GM21717 (cell line): Measurements from ENCODE around the gene LYZL1.
"Not testable (repeated sequence)": the region's sequence is repeated elsewhere in the genome, so short reads cannot be mapped to it uniquely, and the experiment has no call there.

Experiments
- ATAC-seq: cut with Tn5 transposase; IDR thresholded peaks from one replicate; pipeline ENCODE4 v1.9.1; 2021; ENCODE audit warnings: mild to moderate bottlenecking, moderate library complexity; ENCODE audit not compliant: unreplicated experiment

LYZL1 gene

DNA sequence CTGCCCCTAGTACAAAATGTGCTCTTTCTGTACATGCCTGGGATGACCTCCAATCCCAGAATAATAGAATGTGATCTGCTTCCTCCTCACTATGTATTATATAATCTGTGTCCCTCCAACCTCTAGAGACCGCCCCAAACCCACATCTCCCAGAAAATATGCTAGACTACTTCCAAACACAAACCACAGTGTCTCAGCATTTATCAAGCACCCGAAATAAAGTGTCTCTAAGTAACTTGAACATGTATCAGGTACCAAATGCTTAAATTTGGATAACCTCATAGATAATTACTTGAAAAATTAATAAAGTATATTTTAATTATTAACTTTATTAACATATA lies 16.1 kb downstream of the LYZL1 start:
- ATAC-seq, result no peak

DNA sequence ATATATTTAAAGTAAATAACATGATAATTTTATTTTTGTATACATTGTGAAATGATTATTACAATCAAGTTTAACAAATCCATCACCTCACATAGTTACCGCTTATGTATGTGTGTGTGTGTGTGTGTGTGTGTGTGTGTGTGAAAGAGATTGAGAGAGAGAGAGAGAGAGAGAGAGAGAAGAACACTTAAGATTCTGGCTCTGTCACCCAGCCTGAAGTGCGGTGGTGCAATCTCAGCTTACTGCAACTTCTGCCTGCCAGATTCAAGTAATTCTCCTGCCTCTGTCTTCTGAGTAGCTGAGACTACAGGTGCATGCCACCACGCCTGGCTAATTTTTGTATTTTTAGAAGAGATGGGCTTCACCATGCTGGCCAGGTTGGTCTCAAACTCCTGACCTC lies 17.8 kb downstream of the LYZL1 start:
- ATAC-seq, result no peak

DNA sequence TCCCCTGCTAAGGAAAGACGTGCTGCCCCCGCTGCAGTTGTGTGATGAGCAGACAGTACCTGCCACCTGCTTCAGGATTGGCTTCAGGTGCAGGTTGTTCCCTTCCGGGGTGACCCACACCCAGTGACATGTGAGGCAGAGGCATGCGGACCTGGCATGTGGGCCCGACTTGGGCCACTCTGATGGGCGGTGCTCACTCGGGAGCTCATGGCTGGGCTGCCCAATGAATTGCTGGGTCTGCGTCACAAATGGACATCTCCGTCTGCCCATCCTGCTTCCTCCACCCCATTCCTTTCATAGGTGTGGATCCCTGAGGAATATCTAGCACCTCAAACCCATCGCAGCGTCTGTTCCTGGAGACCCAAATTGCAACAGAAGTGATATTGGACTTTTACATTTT lies 19.3 kb downstream of the LYZL1 start:
- ATAC-seq, result not testable (repeated sequence)

DNA sequence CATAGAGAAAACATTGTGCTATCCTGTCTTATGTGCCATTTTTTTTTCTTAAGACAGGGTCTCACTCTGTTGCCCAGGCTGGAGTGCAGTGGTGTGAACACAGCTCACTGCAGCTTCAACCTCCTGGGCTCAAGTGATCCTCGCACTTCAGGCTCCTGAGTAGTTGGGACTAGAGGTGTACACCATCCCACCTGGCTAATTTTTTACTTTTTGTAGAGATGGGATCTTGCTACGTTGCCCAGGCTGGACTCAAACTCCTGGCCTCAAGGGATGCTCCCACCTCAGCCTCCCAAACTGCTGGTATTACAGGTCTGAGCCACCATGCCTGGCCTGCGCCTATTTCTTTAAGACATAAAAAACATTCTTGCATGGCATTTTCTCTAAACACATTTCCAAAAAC lies 20.6 kb downstream of the LYZL1 start:
- ATAC-seq, result no peak

DNA sequence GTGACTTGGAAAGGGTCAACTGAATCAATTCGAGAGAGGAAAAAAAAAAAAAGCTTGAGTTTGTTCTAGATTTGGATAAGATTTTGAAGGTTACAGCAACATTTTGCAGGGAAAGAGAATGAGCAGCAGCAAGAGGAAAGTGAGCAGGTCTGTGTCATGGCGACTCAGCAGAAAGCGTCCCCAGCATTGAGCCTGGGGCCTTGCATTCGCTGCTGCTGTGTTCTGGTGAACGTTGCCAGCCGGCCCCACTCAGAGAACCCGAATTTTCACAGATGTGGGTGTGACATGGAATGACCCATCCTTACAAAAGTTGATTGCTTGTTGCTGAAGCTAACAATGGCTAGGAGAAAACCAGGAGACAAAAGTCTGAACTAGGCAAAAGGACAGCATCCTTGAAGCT lies 21.6 kb downstream of the LYZL1 start:
- ATAC-seq, result not testable (repeated sequence)

DNA sequence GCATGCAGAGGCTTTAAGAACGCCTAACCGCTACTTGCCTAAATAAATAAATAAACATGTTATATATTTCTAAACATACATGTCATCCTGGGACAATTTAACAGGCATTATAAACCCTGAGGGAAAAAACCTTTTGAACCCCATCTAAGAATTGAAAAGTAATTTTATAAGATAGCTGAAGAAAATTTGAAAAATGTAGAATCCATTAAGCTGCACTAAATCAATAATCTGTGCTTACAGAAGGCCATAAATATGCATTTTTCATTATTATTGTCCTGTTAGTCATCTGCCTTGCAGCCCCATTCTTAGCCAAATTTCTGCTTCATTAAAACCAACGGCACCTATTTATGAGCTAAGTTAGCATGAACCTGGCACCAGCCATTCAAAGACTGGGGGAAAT lies 24.2 kb downstream of the LYZL1 start:
- ATAC-seq, result no peak

GRCh38 chr10:29314726-29315125 lies 25.9 kb downstream of the LYZL1 start:
- ATAC-seq, result no peak

DNA sequence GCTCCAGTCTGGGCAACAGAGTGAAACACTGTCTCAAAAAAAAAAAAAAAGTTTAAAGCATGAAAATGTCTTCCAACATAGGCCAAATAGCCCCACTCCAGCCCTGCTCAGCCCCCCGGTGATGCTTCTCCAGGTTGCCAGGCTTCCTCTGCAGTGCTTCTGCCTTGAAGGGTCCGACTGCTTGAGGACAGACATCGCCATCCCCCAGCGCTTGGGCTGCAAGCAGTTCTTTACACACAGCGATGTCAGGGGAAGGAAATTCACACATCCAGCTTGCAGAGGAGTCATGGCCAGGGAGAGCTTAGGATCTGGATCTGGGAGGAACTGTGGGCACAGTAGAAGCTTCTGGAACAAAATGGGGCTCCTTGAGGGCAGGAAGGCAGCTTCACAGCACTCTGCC lies 26.9 kb downstream of the LYZL1 start:
- no peak for ATAC-seq

GRCh38 chr10:29316308-29317026 lies 27.6 kb downstream of the LYZL1 start:
- no peak for ATAC-seq

DNA sequence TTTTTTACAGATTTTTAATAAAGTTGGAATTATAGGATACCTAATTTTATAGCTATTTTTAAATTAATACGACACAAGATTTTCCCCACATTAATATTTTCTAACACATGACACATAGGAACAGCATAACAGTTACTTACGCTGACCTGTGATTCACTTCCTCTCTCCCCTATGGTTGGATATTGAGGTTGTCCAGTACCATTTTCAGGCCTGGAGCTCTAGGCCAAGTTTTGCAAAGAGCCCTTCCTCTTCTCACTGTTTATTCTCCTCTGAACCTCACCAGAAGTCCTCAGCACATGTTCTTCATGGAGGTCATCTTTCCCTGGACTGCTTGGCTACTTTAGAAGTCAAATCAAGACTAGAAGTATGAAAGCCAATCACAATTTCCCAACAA lies 28.2 kb downstream of the LYZL1 start:
- no peak for ATAC-seq

GRCh38 chr10:29317423-29318021 lies 28.7 kb downstream of the LYZL1 start:
- ATAC-seq, result no peak

- ATAC-seq, result not testable (repeated sequence)
Observed at GRCh38 chr10:29318141-29319071, 29.5 kb downstream of the LYZL1 start.

GRCh38 chr10:29319205-29319781 lies 30.4 kb downstream of the LYZL1 start:
- no peak for ATAC-seq

DNA sequence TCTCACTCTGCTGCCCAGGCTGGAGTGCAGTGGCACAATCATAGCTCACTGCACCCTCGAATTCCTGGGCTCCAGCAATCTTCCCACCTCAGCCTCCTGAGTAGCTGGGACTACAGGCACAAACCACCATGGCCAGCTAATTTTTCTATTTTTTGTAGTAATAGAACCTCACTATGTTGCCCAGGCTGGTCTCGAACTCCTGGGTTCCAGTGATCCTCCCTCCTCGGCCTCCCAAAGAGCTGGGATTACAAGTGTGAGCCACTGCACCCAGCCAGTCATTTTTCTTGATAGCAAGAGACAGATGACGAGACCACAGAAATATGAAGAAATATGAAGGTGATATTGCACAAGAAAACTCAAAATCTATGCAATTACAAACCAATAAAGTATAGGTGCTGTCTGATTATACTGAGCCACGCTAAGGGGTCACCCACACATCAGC lies 31.8 kb downstream of the LYZL1 start:
- ATAC-seq, result not testable (repeated sequence)

DNA sequence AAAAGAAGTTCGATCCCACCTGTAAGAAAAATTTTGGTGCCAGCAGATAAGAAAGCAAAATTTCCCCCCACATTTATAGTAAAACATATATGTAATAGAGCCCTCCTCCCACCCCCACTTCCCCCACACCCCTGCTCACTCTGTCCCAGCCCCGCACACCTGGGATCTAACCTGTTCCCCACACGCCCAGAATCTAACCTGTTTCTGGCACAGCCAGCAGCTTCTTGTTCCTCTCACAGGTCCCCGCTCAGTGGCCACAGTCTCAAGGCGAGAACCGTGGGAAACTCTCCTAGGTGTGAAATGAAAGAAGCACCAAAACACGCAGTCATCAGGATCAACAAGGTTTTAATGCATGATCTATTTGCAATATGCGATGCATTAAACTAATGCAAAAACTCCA lies 32.8 kb downstream of the LYZL1 start:
- no peak for ATAC-seq

GRCh38 chr10:29322918-29323317 lies 34.0 kb downstream of the LYZL1 start:
- ATAC-seq, result no peak

DNA sequence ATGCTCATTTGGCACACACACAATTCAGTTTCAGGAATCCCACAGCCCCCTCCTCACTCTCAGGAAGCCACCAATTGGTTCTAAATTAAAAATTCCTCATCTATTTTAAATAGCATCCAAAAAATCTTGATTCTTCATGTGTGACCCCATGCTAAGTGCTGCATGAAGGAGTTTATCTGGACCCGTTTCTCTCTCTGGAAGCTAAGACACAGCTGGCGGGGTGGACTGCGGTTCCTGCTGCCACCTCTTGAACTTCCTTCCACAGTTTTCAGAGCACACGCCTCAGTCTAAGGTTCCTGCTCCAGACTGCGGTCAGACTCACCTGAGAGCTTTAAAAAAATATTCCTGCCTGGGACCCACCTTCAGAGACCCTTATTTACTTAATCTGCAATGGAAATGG lies 34.5 kb downstream of the LYZL1 start:
- ATAC-seq, result no peak

GRCh38 chr10:29324220-29324841 lies 35.5 kb downstream of the LYZL1 start:
- no peak for ATAC-seq

DNA sequence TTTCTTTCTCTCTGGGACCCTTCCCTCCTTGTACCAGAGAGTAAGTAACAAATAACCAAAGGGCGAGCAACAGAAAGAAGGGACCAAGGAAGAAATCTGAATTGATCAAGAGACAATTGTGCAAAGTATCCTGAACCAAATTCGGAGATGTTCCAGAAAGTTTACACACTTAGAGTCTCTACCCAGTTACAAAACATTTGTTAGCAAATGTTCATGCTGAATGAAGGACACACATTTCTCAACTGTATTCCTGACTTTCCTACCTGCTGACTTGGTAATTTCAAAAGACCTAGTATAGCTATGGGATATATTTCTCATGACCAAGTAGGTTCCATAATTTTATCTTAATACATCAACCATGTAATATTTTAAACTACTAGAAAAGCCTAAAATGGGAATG lies 37.4 kb downstream of the LYZL1 start:
- ATAC-seq, result no peak

DNA sequence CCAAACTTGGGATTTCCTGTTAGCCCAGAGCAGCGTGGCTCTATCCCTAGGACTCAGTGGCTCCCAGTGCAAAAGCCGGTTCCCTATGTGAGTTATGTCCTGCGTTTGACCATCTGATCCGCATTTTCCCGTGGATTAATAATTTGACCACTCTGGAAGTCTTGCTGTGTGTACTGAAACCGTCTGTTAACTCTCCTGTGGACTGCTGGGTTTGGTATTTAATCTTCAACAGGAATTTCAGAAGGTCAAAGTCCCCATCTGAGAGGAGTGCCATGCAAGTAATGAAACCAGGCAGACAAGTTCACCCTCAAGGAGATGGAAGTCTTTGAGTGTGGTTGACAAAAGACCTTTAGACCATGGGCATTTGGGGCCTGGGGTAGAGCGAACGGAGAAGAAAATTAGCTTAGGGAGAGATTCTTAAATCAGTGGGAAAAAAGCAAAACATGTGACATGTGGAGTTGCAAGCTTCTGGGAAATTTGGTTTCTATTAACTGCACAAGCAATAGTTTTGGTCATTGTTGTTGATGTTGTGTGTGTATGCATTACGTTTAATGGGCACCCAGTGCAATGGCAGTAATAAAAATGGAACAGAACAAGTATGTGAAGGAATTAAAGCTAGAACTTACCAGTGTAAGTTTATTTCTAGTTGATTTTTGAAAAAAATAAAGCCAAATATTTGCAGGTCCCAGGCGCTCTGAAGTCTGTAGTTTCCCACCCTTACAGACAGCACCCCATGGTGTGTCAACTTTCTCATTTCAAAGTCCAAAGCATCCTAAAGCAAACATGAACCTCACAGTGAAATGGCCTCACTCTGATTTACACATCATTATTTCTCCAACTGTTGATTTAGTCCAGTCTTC lies 38.2 kb downstream of the LYZL1 start:
- ATAC-seq, result no peak
